ENCODE measurements around the gene ECE1. TPM values are rescaled to one million over a fixed set of nuclear protein-coding genes. Genes with fewer than 3 reads are reported as not detected.

ECE1 gene
- 153 and 204 TPM in 2 replicates for total RNA-seq

GRCh38 chr1:21289700-21290545, at the start of gene ECE1:
Gene ECE1 (minus strand): TSS chr1:21290463. CDS start chr1:21290414, 49 bp downstream.

GRCh38 chr1:21176586-21177555, 113.4 kb downstream of the ECE1 start, which contains the start of gene EIF4G3:
Gene EIF4G3 (minus strand): TSS chr1:21176897. CDS start chr1:21002742, 174,155 bp downstream.

Other genes starting within 250 kb of the ECE1 start
- 31.6 and 36.3 TPM in 2 replicates for gene EIF4G3, start 113.6 kb downstream of the ECE1 start, total RNA-seq
- gene NBPF3, start 149.7 kb upstream of the ECE1 start, total RNA-seq = 6.5 and 7.6 TPM in 2 replicates
- 11.3 and 12.3 TPM in 2 replicates for gene ALPL, start 219.0 kb upstream of the ECE1 start, total RNA-seq